Stimulated activated CD4-positive, alpha-beta T cell treated with anti-CD3 and anti-CD28 coated beads, Interleukin-2, amount 100 ng/mL, for 48 hours (primary cell): Measurements from ENCODE around the gene SERPINB3.
"Not testable (repeated sequence)": the region's sequence is repeated elsewhere in the genome, so short reads cannot be mapped to it uniquely, and the experiment has no call there.

ENCODE experiments used
- DNase-seq, 2 donors: peaks; one replicate each; pipeline ENCODE4 v3.0.0-alpha.2; 2020

SERPINB3 gene

GRCh38 chr18:63661750-63662149, at the start of gene SERPINB3:
Gene SERPINB3, minus strand, starts transcription at chr18:63661893. Its CDS starts 677 bp downstream, at chr18:63661216.
- DNase-seq = not testable (repeated sequence)

GRCh38 chr18:63708650-63709049, 47.0 kb upstream of the SERPINB3 start:
- no peak for DNase-seq

GRCh38 chr18:63707816-63708215, 46.1 kb upstream of the SERPINB3 start:
- DNase-seq = no peak

- DNase-seq = no peak
Measured at GRCh38 chr18:63705401-63705800, 43.7 kb upstream of the SERPINB3 start.

- DNase-seq = no peak
Measured at GRCh38 chr18:63702660-63703059, 41.0 kb upstream of the SERPINB3 start, which contains the start of gene SERPINB11. Gene SERPINB11, plus strand, starts transcription at chr18:63702960. Its CDS starts 7,234 bp downstream, at chr18:63710194.

GRCh38 chr18:63701952-63702351, 40.3 kb upstream of the SERPINB3 start:
- no peak for DNase-seq

- DNase-seq = no peak
Measured at GRCh38 chr18:63700501-63700900, 38.8 kb upstream of the SERPINB3 start.

GRCh38 chr18:63697097-63697660, 35.5 kb upstream of the SERPINB3 start:
- DNase-seq = no peak

- no peak for DNase-seq
Measured at GRCh38 chr18:63689064-63689463, 27.4 kb upstream of the SERPINB3 start.

GRCh38 chr18:63686871-63687270, 25.2 kb upstream of the SERPINB3 start:
- no peak for DNase-seq

- DNase-seq = no peak
Measured at GRCh38 chr18:63684718-63685117, 23.0 kb upstream of the SERPINB3 start.

GRCh38 chr18:63683890-63684289, 22.2 kb upstream of the SERPINB3 start:
- DNase-seq = no peak

GRCh38 chr18:63683152-63683551, 21.5 kb upstream of the SERPINB3 start:
- DNase-seq = no peak

- DNase-seq = no peak
Measured at GRCh38 chr18:63681449-63682340, 20.0 kb upstream of the SERPINB3 start.

- DNase-seq = no peak
Measured at GRCh38 chr18:63679820-63680606, 18.3 kb upstream of the SERPINB3 start.

GRCh38 chr18:63677500-63678225, 16.0 kb upstream of the SERPINB3 start:
- no peak for DNase-seq

- no peak for DNase-seq
Measured at GRCh38 chr18:63676526-63677323, 15.0 kb upstream of the SERPINB3 start.

GRCh38 chr18:63664571-63664970, 2.9 kb upstream of the SERPINB3 start:
- no peak for DNase-seq

GRCh38 chr18:63658920-63659319, 2.8 kb downstream of the SERPINB3 start:
- not testable (repeated sequence) for DNase-seq

GRCh38 chr18:63650271-63650670, 11.4 kb downstream of the SERPINB3 start:
- DNase-seq = not testable (repeated sequence)

- DNase-seq = no peak
Measured at GRCh38 chr18:63648241-63648640, 13.5 kb downstream of the SERPINB3 start.

- no peak for DNase-seq
Measured at GRCh38 chr18:63646936-63647335, 14.8 kb downstream of the SERPINB3 start.
